ENCODE measurements around the gene CCDC152. TPM values are rescaled to one million over a fixed set of nuclear protein-coding genes. Genes with fewer than 3 reads are reported as not detected.
"Not testable (repeated sequence)": the region's sequence is repeated elsewhere in the genome, so short reads cannot be mapped to it uniquely, and the experiment has no call there.

Gene CCDC152
- total RNA-seq, 2 donors from 2014 or later = 0.36 to 1.8 TPM

DNA sequence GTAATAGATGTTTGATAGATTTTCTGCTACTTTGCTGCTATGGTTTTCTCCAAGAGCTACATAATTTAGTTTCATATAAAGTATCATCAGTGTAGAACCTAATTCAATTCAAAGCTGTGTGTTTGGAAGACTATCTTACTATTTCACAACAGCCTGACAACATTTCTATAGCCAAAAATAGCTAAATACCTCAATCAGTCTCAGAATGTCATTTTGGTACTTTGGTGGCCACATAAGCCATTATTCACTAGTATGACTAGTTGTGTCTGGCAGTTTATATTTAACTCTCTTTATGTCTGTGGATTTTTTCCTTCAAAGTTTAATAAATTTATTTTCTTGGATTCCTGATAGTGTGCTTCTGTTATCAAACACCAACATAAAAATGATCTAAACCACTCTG, 35.1 kb upstream of the CCDC152 start:
- Histone ChIP-seq H3K9me3 (no peaks in the 10 kb centered on the region), H3K27me3 (replicated peaks; ENCODE audit: insufficient read depth) (no peaks in the 10 kb centered on the region)

GRCh38 chr5:42734531-42735058, 22.0 kb upstream of the CCDC152 start:
- H3K27ac ChIP-seq; H3K4me1 ChIP-seq (replicated peaks); H3K36me3 ChIP-seq; H3K27me3 ChIP-seq (replicated peaks; ENCODE audit: insufficient read depth); H3K9me3 ChIP-seq; DNase-seq (ENCODE audit: low spot score); intact Hi-C loops (cut with DNase I); H3K4me3 ChIP-seq: not testable (repeated sequence)
- WGBS = 94% methylated on average over 16 of the region's 24 CpGs

More for the DNA sequence above, 35.1 kb upstream of the CCDC152 start:
- Histone ChIP-seq H3K4me1 (replicated peaks) (no peaks in the 10 kb centered on the region), H3K27ac (no peak overlapping the region), H3K36me3 (peaks cover 0 to 6% of the 10 kb centered on the region in 2 donors), H3K4me3 (no peak overlapping the region)
- intact Hi-C loops (cut with DNase I) = no loop called here
- TF ChIP-seq POLR2AphosphoS5 (IDR thresholded peaks at IDR 0.05) (no peak), POLR2A (IDR thresholded peaks at IDR 0.05) (no peak), CTCF (IDR thresholded peaks at IDR 0.05) (no peak)
- DNase-seq (ENCODE audit: low spot score) = no peak

GRCh38 chr5:42740920-42741319, 15.7 kb upstream of the CCDC152 start:
- Histone ChIP-seq H3K36me3 (no peaks in the 10 kb centered on the region), H3K27me3 (replicated peaks; ENCODE audit: insufficient read depth) (no peaks in the 10 kb centered on the region), H3K27ac (no peak overlapping the region), H3K9me3 (no peaks in the 10 kb centered on the region), H3K4me3 (no peak overlapping the region), H3K4me1 (replicated peaks) (no peaks in the 10 kb centered on the region)
- TF ChIP-seq POLR2A (IDR thresholded peaks at IDR 0.05) (no peak), POLR2AphosphoS5 (IDR thresholded peaks at IDR 0.05) (no peak), CTCF (IDR thresholded peaks at IDR 0.05) (no peak)
- 100% methylated on average over 1 of the region's 1 CpG for WGBS
- intact Hi-C loops (cut with DNase I) = no loop called here
- no peak for DNase-seq (ENCODE audit: low spot score)

DNA sequence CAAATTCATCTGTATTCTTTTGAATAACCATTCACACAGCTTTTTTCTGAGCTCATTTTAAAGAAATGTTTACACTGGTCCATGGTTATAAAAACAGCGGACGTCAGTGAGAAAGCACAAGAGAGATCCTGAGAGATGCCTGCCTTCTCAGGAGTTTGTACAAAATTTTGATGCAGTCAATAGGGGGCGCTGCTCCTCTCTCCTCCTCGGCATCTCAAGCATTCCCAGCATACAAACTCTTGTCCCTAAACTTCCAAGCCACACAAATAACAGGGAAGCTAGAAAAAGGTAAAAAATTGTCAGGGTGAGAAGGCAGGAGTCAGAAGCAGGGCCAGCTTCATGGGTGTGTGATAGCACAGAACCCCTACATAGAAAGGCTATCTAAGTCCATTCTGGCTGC, 11.2 kb upstream of the CCDC152 start:
- WGBS = 36% methylated on average over 4 of the region's 4 CpGs
- no peaks in the 10 kb centered on the region for H3K36me3 ChIP-seq
- H3K4me3 ChIP-seq = no peak overlapping the region
- TF ChIP-seq CTCF (IDR thresholded peaks at IDR 0.05) (no peak), POLR2AphosphoS5 (IDR thresholded peaks at IDR 0.05) (no peak), POLR2A (IDR thresholded peaks at IDR 0.05) (no peak)
- no peaks in the 10 kb centered on the region for H3K27me3 ChIP-seq (replicated peaks; ENCODE audit: insufficient read depth)
- intact Hi-C loops (cut with DNase I) = no loop called here
- H3K27ac ChIP-seq = no peak overlapping the region
- no peaks in the 10 kb centered on the region for H3K4me1 ChIP-seq (replicated peaks)
- DNase-seq (ENCODE audit: low spot score) = no peak
- no peaks in the 10 kb centered on the region for H3K9me3 ChIP-seq

DNA sequence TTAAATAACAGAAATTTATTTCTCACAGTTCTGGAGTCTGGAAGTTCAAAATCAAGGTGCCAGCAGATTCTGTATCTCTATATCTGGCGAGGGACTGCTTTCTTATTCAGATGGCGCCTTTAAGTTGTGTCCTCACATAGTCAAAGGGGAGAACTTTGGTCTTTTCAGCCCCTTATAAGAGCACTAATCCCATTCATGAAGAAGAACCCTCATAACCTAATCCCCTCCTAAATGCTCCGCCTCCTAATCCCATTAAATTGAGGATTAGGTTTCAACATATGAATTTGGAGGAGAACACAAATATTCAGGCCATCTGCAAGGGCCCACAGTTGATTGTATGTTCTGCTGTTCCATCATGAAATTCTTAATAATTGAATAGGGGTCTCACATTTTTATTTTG, 10.8 kb upstream of the CCDC152 start:
- no peak overlapping the region for H3K4me3 ChIP-seq
- no peaks in the 10 kb centered on the region for H3K27me3 ChIP-seq (replicated peaks; ENCODE audit: insufficient read depth)
- H3K27ac ChIP-seq = no peak overlapping the region
- WGBS = 99% methylated on average over 3 of the region's 3 CpGs
- TF ChIP-seq CTCF (IDR thresholded peaks at IDR 0.05) (no peak), POLR2A (IDR thresholded peaks at IDR 0.05) (no peak), POLR2AphosphoS5 (IDR thresholded peaks at IDR 0.05) (no peak)
- no peaks in the 10 kb centered on the region for H3K4me1 ChIP-seq (replicated peaks)
- no peaks in the 10 kb centered on the region for H3K36me3 ChIP-seq
- no peak for DNase-seq (ENCODE audit: low spot score)
- intact Hi-C loops (cut with DNase I) = no loop called here
- H3K9me3 ChIP-seq = no peaks in the 10 kb centered on the region
